NCI-H526 (cell line): ENCODE results near the gene KIAA0753.
A peak's percentile ranks its signal among the peaks of the same experiment; 100 is the strongest.
"Not testable (repeated sequence)": the region's sequence is repeated elsewhere in the genome, so short reads cannot be mapped to it uniquely, and the experiment has no call there.

ENCODE experiments used
- DNase-seq, 2 experiments: peaks; one replicate each; lab custom pipeline; 2025; lab: John Stamatoyannopoulos, UW

Gene KIAA0753

DNA sequence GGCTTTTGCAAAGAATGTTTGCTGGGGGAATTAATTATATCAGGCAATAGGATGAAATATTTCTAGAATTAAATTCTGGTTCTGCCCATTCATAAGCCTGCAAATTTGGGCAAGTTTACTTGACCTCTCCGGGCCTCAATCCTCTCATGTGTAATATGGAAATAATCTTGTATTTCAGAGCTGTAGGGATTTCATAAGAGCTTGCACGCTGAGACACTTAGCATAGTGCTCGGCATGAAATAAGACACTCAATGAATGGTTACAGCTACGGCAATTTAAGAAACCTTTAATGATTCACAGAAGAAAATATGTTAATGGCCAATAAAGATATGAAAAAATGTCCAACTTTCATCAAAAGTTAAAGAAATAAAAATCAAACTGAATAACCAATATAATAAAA is 43.6 kb downstream of the KIAA0753 start:
- peak; percentile 11 to 42 for DNase-seq

GRCh38 chr17:6596511-6596910 is 44.0 kb downstream of the KIAA0753 start:
- no peak for DNase-seq

GRCh38 chr17:6596081-6596480 is 44.4 kb downstream of the KIAA0753 start:
- DNase-seq = no peak

DNA sequence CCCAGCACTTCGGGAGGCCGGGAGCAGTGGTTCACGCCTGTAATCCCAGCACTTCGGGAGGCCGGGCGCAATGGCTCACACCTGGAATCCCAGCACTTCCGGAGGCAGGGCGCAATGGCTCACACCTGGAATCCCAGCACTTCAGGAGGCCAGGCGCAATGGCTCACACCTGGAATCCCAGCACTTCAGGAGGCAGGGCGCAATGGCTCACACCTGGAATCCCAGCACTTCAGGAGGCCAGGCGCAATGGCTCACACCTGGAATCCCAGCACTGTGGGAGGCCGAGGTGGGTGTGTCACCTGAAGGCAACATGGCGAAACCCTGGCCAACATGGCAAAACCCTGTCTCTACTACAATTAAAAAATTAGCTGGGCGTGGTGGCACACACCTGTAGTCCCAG is 47.1 kb downstream of the KIAA0753 start:
- DNase-seq = not testable (repeated sequence)

DNA sequence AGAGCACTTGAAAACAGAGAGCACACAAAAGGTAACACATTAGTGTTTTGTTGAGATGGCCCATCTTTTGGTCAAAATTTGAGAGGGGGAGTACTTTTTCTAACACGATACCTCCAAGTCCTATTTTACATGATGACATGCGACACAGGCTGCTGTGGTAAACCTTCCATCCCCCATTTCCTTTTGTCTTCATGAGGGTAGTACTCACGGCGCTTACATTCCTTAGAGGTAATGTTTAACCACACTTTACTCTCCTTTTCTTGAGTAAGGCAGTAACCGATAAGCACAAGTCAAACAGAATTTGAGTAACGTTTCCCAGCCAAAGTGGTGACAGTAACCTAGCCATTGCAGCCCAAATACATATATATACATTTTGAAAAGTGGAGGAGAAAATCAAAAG is 48.3 kb downstream of the KIAA0753 start:
- no peak for DNase-seq

- DNase-seq = no peak
Observed at GRCh38 chr17:6591599-6592158, 48.8 kb downstream of the KIAA0753 start.

- no peak for DNase-seq
Observed at GRCh38 chr17:6589266-6589946, 51.1 kb downstream of the KIAA0753 start.

GRCh38 chr17:6588165-6588564 is 52.3 kb downstream of the KIAA0753 start:
- DNase-seq = no peak

GRCh38 chr17:6587310-6587709 is 53.2 kb downstream of the KIAA0753 start:
- DNase-seq = no peak

DNA sequence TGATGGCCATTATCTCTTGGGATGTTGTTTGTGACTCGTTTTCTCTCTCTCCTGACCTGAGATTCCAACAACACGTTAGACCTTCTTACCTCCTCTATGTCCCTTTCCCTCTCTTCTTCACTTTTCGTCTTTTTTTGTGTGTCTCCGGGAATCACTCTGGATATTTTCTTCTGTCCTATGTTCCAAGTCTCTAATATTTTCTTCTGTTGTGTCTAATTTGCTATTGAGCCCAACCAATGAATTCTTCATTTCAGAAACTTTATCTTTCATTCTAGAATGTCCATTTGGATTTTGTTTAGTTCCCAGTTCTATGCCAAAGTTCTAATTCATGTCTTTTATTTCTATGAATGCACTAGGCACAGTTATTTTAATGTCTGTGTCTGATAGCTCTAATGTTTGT is 57.1 kb downstream of the KIAA0753 start:
- DNase-seq = no peak

DNA sequence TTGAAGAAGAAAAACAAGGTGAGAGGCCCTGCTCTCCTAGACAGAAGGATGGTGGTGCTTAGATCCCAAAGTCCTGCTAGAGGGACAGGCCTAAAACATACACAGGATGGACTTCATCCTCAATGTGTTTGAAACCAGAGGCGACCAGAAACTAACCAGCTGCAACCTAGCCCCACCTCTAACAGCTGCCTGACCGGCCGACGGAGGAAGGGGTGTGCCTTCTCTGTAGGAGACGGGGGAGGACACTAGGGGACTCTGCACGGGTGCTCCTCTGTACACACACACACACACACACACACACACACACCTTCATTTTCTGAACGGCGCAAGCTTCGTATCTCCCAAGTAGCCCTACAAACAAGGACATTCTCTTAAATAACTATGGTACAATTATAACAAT is 59.9 kb downstream of the KIAA0753 start:
- no peak for DNase-seq

DNA sequence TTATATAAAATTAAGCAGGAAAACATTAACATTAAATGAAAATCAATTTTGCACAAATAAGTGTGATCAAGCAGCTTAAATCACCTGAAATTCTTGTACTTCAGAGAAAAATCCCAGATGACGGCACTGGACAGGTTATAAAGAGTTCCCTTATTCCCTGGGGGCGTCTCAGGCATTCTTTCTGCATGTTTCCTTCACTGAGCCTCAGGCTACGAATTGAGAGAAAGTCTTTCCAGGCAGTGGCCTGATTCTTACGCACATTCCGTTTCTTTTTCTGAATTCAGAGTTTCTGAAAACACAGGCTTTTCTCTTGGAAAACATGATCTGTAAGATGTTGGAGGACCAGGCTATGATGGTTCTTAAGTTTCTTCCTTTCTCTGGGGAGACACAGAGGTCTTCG is 62.0 kb downstream of the KIAA0753 start:
- DNase-seq = no peak

GRCh38 chr17:6577686-6578263 is 62.7 kb downstream of the KIAA0753 start:
- no peak for DNase-seq

GRCh38 chr17:6576038-6576785 is 64.3 kb downstream of the KIAA0753 start:
- DNase-seq = no peak

GRCh38 chr17:6575596-6575988 is 64.9 kb downstream of the KIAA0753 start:
- no peak for DNase-seq

DNA sequence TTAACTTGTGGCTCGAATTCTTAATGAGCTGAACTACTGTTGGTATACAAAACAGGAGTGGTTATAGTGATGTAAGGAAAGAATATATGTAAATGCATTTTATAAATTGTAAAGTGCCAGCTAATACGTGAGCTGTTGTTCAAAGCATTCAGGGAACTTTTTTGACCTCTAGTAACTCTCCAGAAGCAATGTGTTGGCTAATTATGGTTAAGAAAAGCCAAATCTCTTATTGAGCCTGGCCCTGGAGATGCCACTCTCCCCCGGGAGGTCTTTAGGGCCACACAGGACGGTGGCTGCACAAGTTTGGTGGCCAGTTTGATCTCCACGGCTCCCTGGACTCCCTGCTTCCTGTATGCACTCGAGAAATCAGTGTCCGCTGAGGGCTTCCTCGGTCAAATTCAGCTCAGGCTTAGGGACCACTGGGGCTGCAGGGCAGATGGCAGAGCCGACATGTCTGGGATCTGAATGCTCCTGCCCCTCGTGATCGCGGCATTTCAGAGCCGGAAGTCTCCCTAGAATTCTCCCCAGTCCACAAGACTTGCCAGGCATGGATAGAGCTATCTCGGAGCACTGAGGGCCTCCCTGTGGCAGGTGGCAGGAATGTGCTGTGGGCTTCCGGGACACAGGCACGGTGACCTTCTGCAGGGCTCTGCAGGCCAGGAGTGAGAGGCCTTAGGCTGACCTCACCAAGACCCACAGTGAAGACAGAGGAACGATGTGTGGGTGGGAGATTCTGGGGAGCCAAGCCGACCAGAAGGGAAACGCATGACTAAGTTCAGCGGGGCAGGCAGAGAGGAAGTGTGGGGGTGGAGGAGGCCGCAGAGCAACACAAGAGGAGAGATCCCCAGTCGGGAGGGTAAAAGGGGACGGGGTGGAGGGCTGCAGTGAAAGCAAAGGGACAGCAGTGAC is 65.6 kb downstream of the KIAA0753 start:
- no peak for DNase-seq

- no peak for DNase-seq
Observed at GRCh38 chr17:6573982-6574686, 66.4 kb downstream of the KIAA0753 start.

DNA sequence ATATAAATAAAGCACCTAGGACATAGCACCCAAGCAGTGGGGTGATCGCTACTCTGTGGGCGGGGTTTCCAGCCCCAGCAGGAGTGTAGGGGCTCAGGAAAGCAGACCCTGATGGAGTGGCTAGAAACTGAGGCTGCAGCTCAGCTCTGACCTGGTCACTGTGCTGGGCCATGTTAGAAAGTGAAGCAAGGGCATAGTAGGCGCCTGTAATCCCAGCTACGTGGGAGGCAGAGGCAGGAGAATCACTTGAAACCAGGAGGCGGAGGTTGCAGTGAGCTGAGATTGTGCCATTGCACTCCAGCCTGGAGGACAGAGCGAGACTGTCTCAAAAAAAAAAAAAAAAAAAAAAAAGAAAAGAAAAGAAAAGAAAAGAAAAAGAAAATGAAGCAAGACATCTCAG is 67.0 kb downstream of the KIAA0753 start:
- not testable (repeated sequence) for DNase-seq

DNA sequence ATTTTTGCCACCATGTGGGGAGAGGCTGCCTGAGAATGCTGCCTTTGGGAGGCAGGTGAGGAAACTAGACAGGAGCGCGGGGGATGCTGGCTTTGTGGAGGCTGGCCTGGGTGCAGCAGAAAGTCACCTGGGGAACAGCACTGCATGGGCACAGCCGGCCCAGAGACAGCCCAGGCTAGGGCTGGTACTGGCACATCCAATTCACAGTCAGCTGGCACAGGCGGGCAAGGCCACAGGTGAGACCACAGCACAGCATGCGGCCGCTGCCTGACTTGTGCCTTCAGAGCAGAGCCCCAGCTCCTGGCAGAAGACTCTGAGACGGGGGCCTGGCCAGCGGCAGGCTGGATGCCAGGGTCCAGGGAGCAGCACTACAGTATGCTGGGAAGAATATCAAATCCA is 67.5 kb downstream of the KIAA0753 start:
- no peak for DNase-seq

DNA sequence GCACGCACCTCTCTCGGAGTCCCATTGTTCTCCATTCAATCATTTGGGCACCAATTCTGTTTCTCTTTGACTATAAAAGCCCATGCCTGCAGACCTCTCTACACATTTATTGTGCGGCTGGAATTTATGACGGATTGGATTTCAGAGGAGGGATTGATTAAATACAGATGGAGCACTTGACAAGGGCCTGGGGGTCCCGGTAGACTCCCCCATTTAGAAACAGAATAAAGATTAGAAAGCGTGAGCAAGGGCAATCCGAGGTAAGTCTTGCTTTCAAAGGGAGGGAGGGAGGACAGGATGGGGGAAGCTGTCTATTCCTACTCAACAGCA is 69.1 kb downstream of the KIAA0753 start:
- DNase-seq = no peak

DNA sequence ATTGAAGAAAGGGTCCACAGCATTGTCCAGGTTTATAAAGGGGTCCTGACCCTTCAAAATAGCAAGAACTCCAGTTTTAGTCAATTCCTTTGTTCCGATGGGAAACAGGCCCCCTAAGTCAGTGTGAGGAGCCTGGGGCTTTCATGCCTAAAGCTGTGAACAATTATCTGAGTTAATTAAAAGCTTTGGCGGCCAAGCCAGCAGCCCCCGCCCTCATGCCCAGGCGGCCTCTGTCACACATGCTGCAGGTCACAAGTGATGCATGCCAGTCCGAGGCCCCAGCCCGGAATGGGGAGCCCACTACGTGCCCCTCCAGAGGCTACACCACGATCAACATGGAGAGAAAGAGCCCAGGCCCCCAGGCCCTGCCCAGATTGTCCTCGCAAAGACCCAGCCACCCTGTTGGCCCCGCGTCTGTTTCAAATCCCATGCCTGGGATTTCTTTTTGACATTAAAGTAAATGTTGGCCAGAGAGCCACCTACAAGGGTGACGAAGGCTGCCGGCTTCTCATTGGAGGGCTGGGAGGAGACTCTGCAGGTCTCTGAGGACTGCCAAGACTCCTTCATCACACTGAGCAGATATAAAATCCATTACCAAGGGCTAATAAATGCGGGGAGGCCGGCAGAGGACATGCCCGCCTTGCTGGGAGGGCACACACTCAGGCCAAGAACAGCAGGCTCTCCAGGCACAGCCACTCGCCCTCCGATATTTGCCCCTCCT is 69.6 kb downstream of the KIAA0753 start:
- DNase-seq = no peak
